Right ventricle myocardium superior (tissue), 1 donor: ENCODE results near the gene ANKS1A. TPM values are rescaled to one million over a fixed set of nuclear protein-coding genes. Genes with fewer than 3 reads are reported as not detected.
A peak's percentile ranks its signal among the peaks of the same experiment; 100 is the strongest.
"Not testable (repeated sequence)": the region's sequence is repeated elsewhere in the genome, so short reads cannot be mapped to it uniquely, and the experiment has no call there.

Source experiments
- ATAC-seq: fragments of 200-7000 bp; cut with Tn5 transposase; one replicate; pipeline ENCODE4 v1.9.1; 2020; ENCODE audit warnings: mild to moderate bottlenecking; ENCODE audit not compliant: poor library complexity
- DNase-seq: peaks from one replicate; pipeline ENCODE4 v3.0.0-alpha.2; 2020
- intact Hi-C: fragments of 100-400 bp; cut with DNase I; formaldehyde crosslinking; loops from one replicate; pipeline ENCODE4 v1.11.2; 2022
- total RNA-seq: library from RNA; stranded (reverse); fragmentation: NEBNext Ultra II Directional; extraction: Animal tissue kit (Norgen Biotek cat#: 25700); gene quantifications from one replicate; pipeline ENCODE4 v1.2.1, GENCODE V29; 2021
- donor health status: DM: no; HTN: yes; CAD: no; lungs with severe emphysema.

The ANKS1A gene
- total RNA-seq, 1 donor from 2014 or later, result 25.0 TPM

GRCh38 chr6:34973547-34974248, 84.6 kb downstream of the ANKS1A start:
- DNase-seq (no peak), ATAC-seq (no peak)
- intact Hi-C loops, result no loop called here

DNA sequence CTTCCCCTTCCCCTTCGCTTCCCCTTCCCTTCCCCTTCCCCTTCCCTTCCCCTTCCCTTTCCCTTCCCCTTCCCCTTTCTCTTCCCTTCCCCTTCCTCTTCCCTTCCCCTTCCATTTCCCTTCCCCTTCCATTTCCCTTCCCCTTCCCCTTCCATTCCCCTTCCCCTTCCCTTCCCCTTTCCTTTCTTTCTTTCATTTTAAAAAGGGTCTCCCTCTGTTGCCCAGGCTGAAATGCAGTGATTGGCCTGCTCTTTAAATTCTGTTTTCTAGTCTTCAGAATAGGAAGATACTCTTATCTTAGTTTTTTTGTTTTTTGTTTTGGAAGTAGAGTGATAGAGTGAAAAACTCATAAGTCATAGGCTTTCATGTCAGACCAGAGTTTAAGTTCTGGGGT, 85.2 kb downstream of the ANKS1A start:
- intact Hi-C loops, result no loop called here

GRCh38 chr6:34976239-34976638, 87.2 kb downstream of the ANKS1A start:
- no peak for ATAC-seq
- intact Hi-C loops, result no loop called here
- no peak for DNase-seq

More for the DNA sequence above, 85.2 kb downstream of the ANKS1A start:
- no peak for DNase-seq
- ATAC-seq, result no peak

GRCh38 chr6:34979218-34979617, 90.2 kb downstream of the ANKS1A start:
- intact Hi-C loops, result no loop called here
- ATAC-seq, result peak; percentile 48
- no peak for DNase-seq

DNA sequence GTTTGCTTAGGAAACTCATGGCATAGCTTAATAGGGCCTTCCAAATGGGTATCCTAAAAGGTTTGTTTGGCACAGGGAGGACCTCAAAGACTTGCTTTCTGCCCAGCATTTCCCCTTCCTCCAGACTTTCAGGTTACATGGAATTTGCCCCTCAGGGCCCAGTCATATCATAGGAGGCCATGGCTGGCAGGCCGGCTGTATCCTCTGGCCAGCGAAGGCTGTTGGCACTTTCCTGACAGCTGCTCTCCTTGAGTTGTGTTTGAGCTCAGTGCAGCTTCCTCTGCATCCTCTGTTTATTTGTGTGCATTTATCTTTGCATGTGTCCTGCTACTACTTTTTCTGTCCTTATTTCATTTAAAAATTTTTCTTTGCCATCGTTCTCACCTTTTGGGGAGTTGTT, 90.9 kb downstream of the ANKS1A start:
- ATAC-seq (peak; percentile 82), DNase-seq (no peak)
- intact Hi-C loops, result loop anchor here (10.0 kb wide), 1 partner anchor 265 kb away; no protein-coding TSS in a partner anchor

DNA sequence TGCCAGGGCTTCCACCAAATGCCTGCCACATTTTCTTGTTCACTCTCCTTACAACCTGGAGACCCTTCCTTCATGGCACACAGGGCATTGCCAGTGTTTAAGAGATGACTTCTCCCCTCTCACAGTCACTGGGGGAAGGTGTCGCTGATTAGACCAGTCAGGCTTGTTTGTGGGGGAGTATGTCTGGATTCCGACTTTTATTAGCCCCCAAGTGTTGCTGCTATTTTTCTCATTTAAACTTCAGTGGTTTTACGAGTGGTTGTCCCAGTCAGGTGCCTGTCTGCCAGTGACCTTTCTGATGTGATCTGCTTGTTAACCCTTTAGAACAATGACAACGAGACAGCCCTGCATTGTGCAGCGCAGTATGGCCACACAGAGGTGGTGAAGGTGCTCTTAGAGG, 92.3 kb downstream of the ANKS1A start:
- intact Hi-C loops, result loop anchor here (10.0 kb wide), 1 partner anchor 263 kb away; no protein-coding TSS in a partner anchor
- no peak for ATAC-seq
- DNase-seq, result no peak

GRCh38 chr6:34981951-34982350, 92.9 kb downstream of the ANKS1A start:
- intact Hi-C loops, result loop anchor here (10.0 kb wide), 1 partner anchor 263 kb away; no protein-coding TSS in a partner anchor
- DNase-seq (no peak), ATAC-seq (no peak)

GRCh38 chr6:34982424-34982852, 93.4 kb downstream of the ANKS1A start:
- no peak for DNase-seq
- ATAC-seq, result no peak
- intact Hi-C loops, result loop anchor here (10.0 kb wide), 1 partner anchor 262 kb away; no protein-coding TSS in a partner anchor

DNA sequence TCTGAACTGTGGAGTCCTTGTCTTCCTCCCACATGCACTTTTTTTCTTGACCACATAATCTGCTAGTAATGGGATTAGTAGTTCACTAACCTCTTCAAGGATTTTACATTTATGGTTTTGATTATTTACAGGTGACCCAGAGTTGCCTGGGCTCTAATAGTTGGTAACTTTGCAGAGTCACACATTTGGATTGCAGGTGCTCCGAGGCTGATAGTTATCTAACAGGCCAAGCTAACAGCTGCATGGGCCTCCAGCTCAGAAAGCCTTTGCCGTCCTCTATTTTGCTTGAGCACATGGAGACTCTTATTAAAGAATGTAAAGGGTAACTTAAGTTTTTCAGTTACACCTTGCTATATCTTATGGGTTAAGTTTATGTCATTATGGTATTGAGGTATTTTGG, 95.4 kb downstream of the ANKS1A start:
- intact Hi-C loops, result loop anchor here (10.0 kb wide), 1 partner anchor 260 kb away; no protein-coding TSS in a partner anchor
- no peak for ATAC-seq
- DNase-seq, result no peak

- DNase-seq (no peak), ATAC-seq (no peak)
- intact Hi-C loops, result loop anchor here (10.0 kb wide), 1 partner anchor 260 kb away; no protein-coding TSS in a partner anchor
Observed at GRCh38 chr6:34985236-34985635, 96.2 kb downstream of the ANKS1A start.

DNA sequence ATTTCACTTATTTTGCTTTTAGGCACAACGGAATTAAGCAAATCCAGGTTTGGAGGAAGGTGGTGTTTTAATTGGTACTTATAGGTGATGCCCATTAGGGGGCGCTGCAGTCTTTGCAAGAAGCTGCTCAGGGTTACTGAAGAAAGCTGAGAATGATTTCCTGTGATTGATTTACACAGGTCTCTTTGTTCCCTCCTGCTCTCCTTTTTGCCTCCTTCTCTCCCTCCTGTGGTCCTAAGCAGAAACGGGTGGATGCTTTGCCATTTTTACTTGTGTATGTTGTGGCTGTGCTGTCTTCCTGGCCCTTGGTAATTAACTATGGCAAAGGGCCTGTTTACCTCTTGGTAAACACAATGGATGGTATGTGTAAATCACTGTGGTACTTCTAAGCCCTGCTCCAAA, 97.8 kb downstream of the ANKS1A start:
- intact Hi-C loops, result loop anchor here (2.0 to 10.0 kb wide), 2 partner anchors 152 to 258 kb away; no protein-coding TSS in a partner anchor
- DNase-seq (peak; percentile 50), ATAC-seq (peak; percentile 86)

DNA sequence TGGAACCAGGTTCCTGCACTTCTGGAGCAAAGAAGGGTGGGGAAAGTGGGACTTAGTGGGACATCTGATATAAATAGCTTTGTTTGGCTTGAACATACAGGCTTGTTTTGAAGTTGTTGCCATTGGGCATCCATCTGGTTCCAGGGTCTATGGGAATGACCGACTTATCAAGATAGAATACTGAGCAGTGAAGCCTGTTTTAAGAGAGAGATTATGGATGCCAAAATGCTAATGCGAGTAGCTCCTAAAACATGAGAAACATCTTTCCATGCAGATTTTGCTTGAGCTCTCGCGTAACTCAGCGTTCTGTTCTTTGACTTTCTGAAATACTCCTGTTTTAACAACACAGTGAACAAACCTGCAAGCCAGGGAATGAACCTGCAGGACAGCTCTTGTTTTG, 98.5 kb downstream of the ANKS1A start:
- no peak for ATAC-seq

GRCh38 chr6:34990971-34991560, 102.0 kb downstream of the ANKS1A start:
- DNase-seq (no peak), ATAC-seq (no peak)
- intact Hi-C loops, result no loop called here

More for the DNA sequence above, 98.5 kb downstream of the ANKS1A start:
- DNase-seq, result no peak
- intact Hi-C loops, result loop anchor here (2.0 to 10.0 kb wide), 2 partner anchors 151 to 257 kb away; no protein-coding TSS in a partner anchor

- ATAC-seq, result no peak
- DNase-seq, result no peak
- intact Hi-C loops, result no loop called here
Observed at GRCh38 chr6:34992376-34992775, 103.3 kb downstream of the ANKS1A start.

- DNase-seq, result no peak
- ATAC-seq, result no peak
- intact Hi-C loops, result no loop called here
Observed at GRCh38 chr6:34993213-34993612, 104.2 kb downstream of the ANKS1A start.

- no peak for DNase-seq
- intact Hi-C loops, result no loop called here
- ATAC-seq, result no peak
Observed at GRCh38 chr6:34994693-34995092, 105.6 kb downstream of the ANKS1A start.

- ATAC-seq, DNase-seq, intact Hi-C loops: not testable (repeated sequence)
Observed at GRCh38 chr6:34998417-34998816, 109.4 kb downstream of the ANKS1A start.

DNA sequence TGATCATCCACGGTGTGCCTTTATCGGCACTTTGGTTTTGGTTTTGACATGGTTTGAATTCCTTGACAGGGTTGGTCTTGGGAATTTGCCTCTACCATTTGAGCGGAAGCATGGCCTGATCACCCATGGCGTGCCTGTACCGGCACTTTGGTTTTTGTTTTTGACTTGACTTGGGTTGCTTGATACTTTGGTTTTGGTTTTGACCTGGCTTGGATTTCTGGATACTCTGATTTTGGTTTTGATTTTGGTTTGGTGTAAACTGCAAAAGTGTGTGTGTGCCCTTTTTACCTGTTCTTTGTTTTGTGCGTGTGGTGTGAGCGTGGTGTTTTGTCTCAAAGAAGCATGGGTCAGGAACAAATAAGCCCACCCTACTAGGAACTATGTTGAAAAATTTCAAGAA, 110.1 kb downstream of the ANKS1A start:
- DNase-seq, intact Hi-C loops, ATAC-seq: not testable (repeated sequence)

GRCh38 chr6:34999962-35000361, 110.9 kb downstream of the ANKS1A start:
- DNase-seq, ATAC-seq: not testable (repeated sequence)
- intact Hi-C loops, result loop anchor here (10.0 kb wide), 1 partner anchor 75 kb away; no protein-coding TSS in a partner anchor

GRCh38 chr6:35001349-35001748, 112.3 kb downstream of the ANKS1A start:
- intact Hi-C loops, result loop anchor here (10.0 kb wide), 1 partner anchor 73 kb away; no protein-coding TSS in a partner anchor
- not testable (repeated sequence) for DNase-seq, ATAC-seq
